Lung (tissue), 12 donors: ENCODE results near the gene ACAD11. TPM values are rescaled to one million over a fixed set of nuclear protein-coding genes. Genes with fewer than 3 reads are reported as not detected.

Experiments used
- ATAC-seq: fragments of 200-7000 bp; cut with Tn5 transposase; one replicate; pipeline ENCODE4 v1.9.1; 2020; ENCODE audit warnings: moderate number of reproducible peaks; ENCODE audit not compliant: insufficient read depth, low FRiP score
- DNase-seq, 3 donors: peaks; one replicate each; pipeline ENCODE4 v3.0.0-alpha.2; 2013 to 2017
- H3K27ac ChIP-seq, 2 donors: one replicate each; pipeline ENCODE4 v1.5.1; 2013; ENCODE audit warnings: mild to moderate bottlenecking in 2 of 2, moderate library complexity in 2 of 2, control low read depth in 1 of 2, inconsistent platforms in 1 of 2, low read depth in 1 of 2, low read length in 1 of 2
- H3K27me3 ChIP-seq, 3 donors: one replicate each; pipeline ENCODE4 v1.5.1; 2013; ENCODE audit warnings: low read length in 2 of 3; ENCODE audit not compliant: control insufficient read depth in 3 of 3, insufficient read depth in 3 of 3
- H3K36me3 ChIP-seq, 4 donors: one replicate each; pipeline ENCODE4 v1.5.1; 2013; ENCODE audit warnings: low read length in 4 of 4, mild to moderate bottlenecking in 1 of 4, moderate library complexity in 1 of 4; ENCODE audit not compliant: control insufficient read depth in 4 of 4, insufficient read depth in 4 of 4
- H3K4me1 ChIP-seq, 5 donors: one replicate each; pipeline ENCODE4 v1.5.1; 2013; ENCODE audit warnings: low read length in 5 of 5, mild to moderate bottlenecking in 2 of 5, moderate library complexity in 1 of 5; ENCODE audit not compliant: control insufficient read depth in 5 of 5, insufficient read depth in 5 of 5
- H3K4me3 ChIP-seq: one replicate; pipeline ENCODE4 v1.5.1; 2013; ENCODE audit warnings: mild to moderate bottlenecking, control low read depth, moderate library complexity
- H3K9ac ChIP-seq, 2 donors: one replicate each; pipeline ENCODE4 v1.5.1; 2013; ENCODE audit warnings: low read length in 2 of 2, control low read depth in 1 of 2; ENCODE audit not compliant: insufficient read depth in 1 of 2
- H3K9me3 ChIP-seq, 4 donors: one replicate each; pipeline ENCODE4 v1.5.1; 2013; ENCODE audit warnings: low read length in 3 of 4, mild to moderate bottlenecking in 1 of 4, moderate library complexity in 1 of 4; ENCODE audit not compliant: control insufficient read depth in 4 of 4, insufficient read depth in 3 of 4
- WGBS, 2 donors: extraction: QIAGEN DNeasy Blood & Tissue Kit; methylation state at CpG; one replicate each; pipeline ENCODE4 v1.1.7; 2013; 5-methylcytosine and 5-hydroxymethylcytosine counted together
- polyA plus RNA-seq, 2 donors: library from polyadenylated mRNA; stranded (reverse); fragments of 200-250 nt; gene quantifications; one replicate each; pipeline ENCODE4 v1.2.1, GENCODE V29; 2013
- total RNA-seq, 2 donors: library from RNA; depleted of rRNA in 1 of 2; stranded (reverse); fragments of >200 nt in 1 of 2; gene quantifications; one replicate each; pipeline ENCODE4 v1.2.1, GENCODE V29; 2014 to 2021
- TF ChIP-seq, protein P1 (sequence below): IDR thresholded peaks from 2 replicates; pipeline ENCODE4 v1.5.1; 2012; ENCODE audit warnings: mild to moderate bottlenecking; ENCODE audit errors: control extremely low read depth, extremely low read depth
- donor health status: control.
- donor health status: control.
- donor health status: Bipolar disorder and iron deficiency.
- donor health status: healthy.
- donor health status: DM: yes; HTN: yes; CAD: no.

The ACAD11 gene
- total and polyA plus RNA-seq, 4 donors = 6.3 to 34.2 (median 16.0) TPM

- no peak overlapping the region for H3K4me3 ChIP-seq
- no peaks in the 10 kb centered on the region for H3K27me3 ChIP-seq
- H3K36me3 ChIP-seq = peaks cover 20 to 56% (median 31%) of the 10 kb centered on the region in 4 donors
- H3K9me3 ChIP-seq = no peaks in the 10 kb centered on the region
- H3K27ac ChIP-seq = no peak overlapping the region
- TF ChIP-seq, protein P1, sequence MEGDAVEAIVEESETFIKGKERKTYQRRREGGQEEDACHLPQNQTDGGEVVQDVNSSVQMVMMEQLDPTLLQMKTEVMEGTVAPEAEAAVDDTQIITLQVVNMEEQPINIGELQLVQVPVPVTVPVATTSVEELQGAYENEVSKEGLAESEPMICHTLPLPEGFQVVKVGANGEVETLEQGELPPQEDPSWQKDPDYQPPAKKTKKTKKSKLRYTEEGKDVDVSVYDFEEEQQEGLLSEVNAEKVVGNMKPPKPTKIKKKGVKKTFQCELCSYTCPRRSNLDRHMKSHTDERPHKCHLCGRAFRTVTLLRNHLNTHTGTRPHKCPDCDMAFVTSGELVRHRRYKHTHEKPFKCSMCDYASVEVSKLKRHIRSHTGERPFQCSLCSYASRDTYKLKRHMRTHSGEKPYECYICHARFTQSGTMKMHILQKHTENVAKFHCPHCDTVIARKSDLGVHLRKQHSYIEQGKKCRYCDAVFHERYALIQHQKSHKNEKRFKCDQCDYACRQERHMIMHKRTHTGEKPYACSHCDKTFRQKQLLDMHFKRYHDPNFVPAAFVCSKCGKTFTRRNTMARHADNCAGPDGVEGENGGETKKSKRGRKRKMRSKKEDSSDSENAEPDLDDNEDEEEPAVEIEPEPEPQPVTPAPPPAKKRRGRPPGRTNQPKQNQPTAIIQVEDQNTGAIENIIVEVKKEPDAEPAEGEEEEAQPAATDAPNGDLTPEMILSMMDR = no peak
- ATAC-seq = no peak
- no peak overlapping the region for H3K9ac ChIP-seq
- 83 to 91% methylated on average over 4 of the region's 4 CpGs for WGBS, 2 donors
- no peak for DNase-seq
- no peaks in the 10 kb centered on the region for H3K4me1 ChIP-seq
These were observed 35.4 kb upstream of the ACAD11 start for GRCh38 chr3:132694991-132695390.

GRCh38 chr3:132690040-132690439 is 30.4 kb upstream of the ACAD11 start:
- H3K4me1 ChIP-seq = no peaks in the 10 kb centered on the region
- H3K4me3 ChIP-seq = no peak overlapping the region
- no peak overlapping the region for H3K9ac ChIP-seq
- H3K27me3 ChIP-seq = no peaks in the 10 kb centered on the region
- DNase-seq (no peak), ATAC-seq (no peak)
- H3K27ac ChIP-seq = no peak overlapping the region
- H3K9me3 ChIP-seq = no peaks in the 10 kb centered on the region
- TF ChIP-seq, protein P1 = no peak
- WGBS, 2 donors = 97 to 98% methylated on average over 4 of the region's 4 CpGs
- H3K36me3 ChIP-seq = peaks cover 18 to 60% (median 28%) of the 10 kb centered on the region in 4 donors

- Histone ChIP-seq H3K27ac (no peak overlapping the region), H3K27me3 (no peaks in the 10 kb centered on the region), H3K9ac (no peak overlapping the region), H3K9me3 (no peaks in the 10 kb centered on the region), H3K36me3 (peaks cover 4 to 48% (median 21%) of the 10 kb centered on the region in 4 donors), H3K4me1 (no peaks in the 10 kb centered on the region), H3K4me3 (no peak overlapping the region)
- TF ChIP-seq, protein P1 = no peak
- no peak for DNase-seq
- no peak for ATAC-seq
These were observed 22.6 kb upstream of the ACAD11 start for GRCh38 chr3:132682201-132682600.

DNA sequence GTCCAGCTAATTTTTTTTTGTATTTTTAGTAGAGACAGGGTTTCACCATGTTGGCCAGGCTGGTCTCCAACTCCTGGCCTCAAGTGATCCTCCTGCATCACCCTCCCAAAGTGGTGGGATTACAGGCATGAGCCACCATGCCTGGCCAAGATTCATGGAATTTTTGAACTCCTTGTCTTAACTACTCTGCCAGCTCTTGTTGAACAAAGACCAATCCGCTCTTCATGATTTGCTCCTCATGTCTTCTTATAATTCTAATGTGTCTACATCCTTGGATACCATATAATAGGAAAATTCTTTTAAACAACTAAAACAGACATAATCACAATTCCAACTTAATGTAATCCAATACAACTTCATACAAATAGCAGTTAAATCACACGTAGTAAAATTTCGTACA is 21.8 kb upstream of the ACAD11 start:
- H3K27me3 ChIP-seq = no peaks in the 10 kb centered on the region
- H3K9me3 ChIP-seq = no peaks in the 10 kb centered on the region
- peaks cover 5 to 54% (median 24%) of the 10 kb centered on the region in 4 donors for H3K36me3 ChIP-seq
- H3K9ac ChIP-seq = no peak overlapping the region
- 98 to 99% methylated on average over 3 of the region's 3 CpGs for WGBS, 2 donors
- no peak overlapping the region for H3K27ac ChIP-seq
- ATAC-seq (no peak), DNase-seq (no peak)
- H3K4me3 ChIP-seq = no peak overlapping the region
- TF ChIP-seq, protein P1 = no peak
- no peaks in the 10 kb centered on the region for H3K4me1 ChIP-seq
